Psoas muscle (tissue), 8 donors: ENCODE results near the gene TAF7. TPM values are rescaled to one million over a fixed set of nuclear protein-coding genes. Genes with fewer than 3 reads are reported as not detected.

Experiments used
- ATAC-seq, 4 donors: fragments of 200-7000 bp; cut with Tn5 transposase; one replicate each; pipeline ENCODE4 v1.9.1; 2020; ENCODE audit warnings: moderate library complexity in 3 of 4, mild to moderate bottlenecking in 2 of 4
- DNase-seq, 2 donors: peaks; one replicate each; pipeline ENCODE4 v3.0.0-alpha.2; 2020
- H3K27ac ChIP-seq: fragments of 200-600 bp; one replicate; pipeline ENCODE4 v1.8.0; 2022
- H3K27me3 ChIP-seq, 3 donors: fragments of 200-600 bp in 1 of 3; one replicate each; pipeline versions ENCODE4 v1.6.1 to v1.8.0; 2013 to 2022; ENCODE audit warnings: low read length in 2 of 3, mild to moderate bottlenecking in 2 of 3, moderate library complexity in 1 of 3; ENCODE audit not compliant: insufficient read depth in 3 of 3
- H3K36me3 ChIP-seq, 2 donors: fragments of 200-600 bp in 1 of 2; one replicate each; pipeline versions ENCODE4 v1.6.1 to v1.8.0; 2013 to 2022; ENCODE audit warnings: low read depth in 1 of 2, mild to moderate bottlenecking in 1 of 2, moderate library complexity in 1 of 2; ENCODE audit not compliant: insufficient read depth in 1 of 2
- H3K4me1 ChIP-seq: fragments of 200-600 bp; one replicate; pipeline ENCODE4 v1.8.0; 2022
- H3K4me3 ChIP-seq: fragments of 200-600 bp; one replicate; pipeline ENCODE4 v1.8.0; 2022; ENCODE audit warnings: mild to moderate bottlenecking
- H3K9me3 ChIP-seq: fragments of 200-600 bp; one replicate; pipeline ENCODE4 v1.8.0; 2022
- WGBS, 3 donors: extraction: QIAGEN DNeasy Blood & Tissue Kit; methylation state at CpG; one replicate each; pipeline versions ENCODE4 v1.1.6 to v1.1.7; 2013; 5-methylcytosine and 5-hydroxymethylcytosine counted together
- intact Hi-C, 2 donors: fragments of 100-400 bp; cut with DNase I; formaldehyde crosslinking; loops; one replicate each; pipeline versions ENCODE4 v1.11.0 to v1.14.2; 2022
- polyA plus RNA-seq, 3 donors: library from polyadenylated mRNA; stranded (reverse); fragments of 200-250 nt; gene quantifications; one replicate each; pipeline ENCODE4 v1.2.3, GENCODE V29; 2013
- total RNA-seq, 4 donors: library from RNA; stranded (reverse); fragmentation: NEBNext Ultra II Directional in 2 of 4; extraction: Animal tissue kit (Norgen Biotek cat#: 25700) in 2 of 4; gene quantifications; one replicate each; pipeline versions ENCODE4 v1.2.1 to v1.2.4, GENCODE V29; 2021 to 2023
- TF ChIP-seq, protein P1 (sequence below): fragments of 200-600 bp; IDR thresholded peaks from one replicate; pipeline ENCODE4 v1.8.0; 2022; ENCODE audit warnings: antibody characterized with exemption
- donor health status: healthy with polysubstance abuse.
- donor health status: DM: no; HTN: no; CAD: no; lungs with moderate emphysema.
- donor health status: Bipolar disorder and iron deficiency.
- donor health status: healthy.
- donor health status: DM: yes; HTN: yes; CAD: no.
- donor health status: DM: no; HTN: no; CAD: no.
- donor health status: DM: no; HTN: no; CAD: no.
- donor health status: DM: yes; HTN: yes; CAD: no.

TAF7 gene
- total and polyA plus RNA-seq, 7 donors, result 92.9 to 249 (median 135) TPM

DNA sequence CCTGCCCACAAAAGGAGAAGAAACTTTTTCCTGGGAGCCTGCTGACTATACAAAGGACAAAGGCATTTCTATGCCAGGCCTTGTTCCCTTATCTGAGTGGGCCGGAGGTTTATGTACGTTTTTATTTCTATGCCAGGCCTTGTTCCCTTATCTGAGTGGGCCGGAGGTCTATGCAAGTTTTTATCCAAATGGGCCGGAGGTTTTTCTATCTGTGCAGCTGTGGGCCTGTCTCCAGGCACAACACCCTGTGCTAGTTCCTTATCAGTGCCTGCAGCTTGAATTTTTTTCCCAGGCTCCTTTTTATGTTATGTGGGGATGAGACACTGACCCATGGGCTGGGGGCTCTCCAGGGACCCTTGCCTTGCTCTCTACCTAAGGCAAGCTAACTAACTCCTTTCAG, 22.2 kb downstream of the TAF7 start:
- H3K27ac ChIP-seq, result no peak overlapping the region

DNA sequence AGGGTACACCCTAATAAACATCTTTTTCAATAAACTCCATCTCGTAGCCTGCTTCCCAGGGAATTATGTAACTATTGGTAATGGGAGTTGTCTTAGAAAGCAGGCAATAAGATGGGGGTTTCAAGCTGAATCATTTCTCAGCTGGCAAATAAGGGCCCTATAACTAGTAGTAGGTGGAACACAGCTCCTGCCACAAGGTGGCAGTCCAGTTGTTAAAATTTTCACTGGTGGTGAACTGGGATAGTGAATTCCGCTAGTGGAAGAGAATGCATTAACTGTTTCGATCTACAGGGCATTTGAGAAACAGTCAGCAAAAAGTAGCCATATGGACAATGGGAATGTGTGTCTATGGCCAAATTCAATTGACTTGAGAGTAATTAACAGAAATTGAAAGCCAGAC, 47.7 kb downstream of the TAF7 start:
- no peaks in the 10 kb centered on the region for H3K4me1 ChIP-seq
- DNase-seq, result no peak
- H3K9me3 ChIP-seq, result peaks cover 66% of the 10 kb centered on the region
- TF ChIP-seq, protein P1, sequence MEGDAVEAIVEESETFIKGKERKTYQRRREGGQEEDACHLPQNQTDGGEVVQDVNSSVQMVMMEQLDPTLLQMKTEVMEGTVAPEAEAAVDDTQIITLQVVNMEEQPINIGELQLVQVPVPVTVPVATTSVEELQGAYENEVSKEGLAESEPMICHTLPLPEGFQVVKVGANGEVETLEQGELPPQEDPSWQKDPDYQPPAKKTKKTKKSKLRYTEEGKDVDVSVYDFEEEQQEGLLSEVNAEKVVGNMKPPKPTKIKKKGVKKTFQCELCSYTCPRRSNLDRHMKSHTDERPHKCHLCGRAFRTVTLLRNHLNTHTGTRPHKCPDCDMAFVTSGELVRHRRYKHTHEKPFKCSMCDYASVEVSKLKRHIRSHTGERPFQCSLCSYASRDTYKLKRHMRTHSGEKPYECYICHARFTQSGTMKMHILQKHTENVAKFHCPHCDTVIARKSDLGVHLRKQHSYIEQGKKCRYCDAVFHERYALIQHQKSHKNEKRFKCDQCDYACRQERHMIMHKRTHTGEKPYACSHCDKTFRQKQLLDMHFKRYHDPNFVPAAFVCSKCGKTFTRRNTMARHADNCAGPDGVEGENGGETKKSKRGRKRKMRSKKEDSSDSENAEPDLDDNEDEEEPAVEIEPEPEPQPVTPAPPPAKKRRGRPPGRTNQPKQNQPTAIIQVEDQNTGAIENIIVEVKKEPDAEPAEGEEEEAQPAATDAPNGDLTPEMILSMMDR, result no peak
- no peaks in the 10 kb centered on the region for H3K36me3 ChIP-seq
- no peaks in the 10 kb centered on the region for H3K27me3 ChIP-seq
- ATAC-seq, result no peak
- 49 to 54% (median 53%) methylated on average over 3 of the region's 3 CpGs for WGBS, 3 donors
- no peak overlapping the region for H3K4me3 ChIP-seq
- H3K27ac ChIP-seq, result no peak overlapping the region
- intact Hi-C loops, result no loop called here

More for the DNA sequence above, 22.2 kb downstream of the TAF7 start:
- DNase-seq (no peak), ATAC-seq (no peak)
- H3K4me1 ChIP-seq, result no peaks in the 10 kb centered on the region
- H3K4me3 ChIP-seq, result no peak overlapping the region
- WGBS, 3 donors, result 77 to 96% (median 91%) methylated on average over 4 of the region's 4 CpGs
- peaks cover 30% of the 10 kb centered on the region for H3K9me3 ChIP-seq
- H3K27me3 ChIP-seq, result no peaks in the 10 kb centered on the region
- H3K36me3 ChIP-seq, result no peaks in the 10 kb centered on the region
- TF ChIP-seq, protein P1, result no peak
- intact Hi-C loops, result no loop called here

DNA sequence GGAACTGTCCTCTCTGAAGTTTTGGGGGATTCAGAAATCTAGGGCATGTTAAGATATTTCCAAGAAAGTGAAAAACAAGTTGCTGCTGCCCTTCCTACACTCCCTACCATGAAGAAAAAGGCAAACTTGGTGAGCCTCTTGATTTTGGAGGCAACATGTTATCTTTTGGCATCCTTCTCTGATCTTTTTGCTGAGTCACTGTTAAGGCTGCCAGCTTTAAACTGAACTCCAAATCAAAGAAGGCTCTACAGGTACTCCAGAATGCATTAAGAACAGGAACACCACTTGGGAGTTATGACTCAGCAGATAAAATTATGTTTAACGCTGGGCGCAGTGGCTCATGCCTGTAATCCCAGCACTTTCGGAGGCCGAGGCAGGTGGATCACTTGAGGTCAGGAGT, 51.4 kb downstream of the TAF7 start:
- no peak overlapping the region for H3K27ac ChIP-seq
- no peaks in the 10 kb centered on the region for H3K4me1 ChIP-seq
- TF ChIP-seq, protein P1, result no peak
- H3K4me3 ChIP-seq, result no peak overlapping the region
- H3K9me3 ChIP-seq, result peaks cover 85% of the 10 kb centered on the region
- no peaks in the 10 kb centered on the region for H3K36me3 ChIP-seq
- intact Hi-C loops, result no loop called here
- ATAC-seq, result no peak
- H3K27me3 ChIP-seq, result no peaks in the 10 kb centered on the region
- WGBS, 3 donors, result 93 to 98% (median 96%) methylated on average over 4 of the region's 4 CpGs
- DNase-seq, result no peak

Other genes starting within 250 kb of the TAF7 start
Only the 30 nearest of the 38 such genes appear.
- under 1 TPM; 0.19 to 0.59 (median 0.34) TPM for gene PCDHB7, start 148.1 kb downstream of the TAF7 start, total RNA-seq
- gene PCDHB7, start 148.1 kb downstream of the TAF7 start, polyA plus RNA-seq, result under 1 TPM; 0.08 to 0.18 (median 0.16) TPM
- under 1 TPM; 0.21 to 0.87 (median 0.57) TPM for gene PCDHB8, start 143.0 kb downstream of the TAF7 start, total RNA-seq
- gene PCDHB8, start 143.0 kb downstream of the TAF7 start, polyA plus RNA-seq, result under 1 TPM; 0.04 to 0.26 (median 0.16) TPM
- under 1 TPM; 0.56 to 0.94 (median 0.67) TPM for gene PCDHB16, start 138.4 kb downstream of the TAF7 start, total RNA-seq
- gene PCDHB16, start 138.4 kb downstream of the TAF7 start, polyA plus RNA-seq, result under 1 TPM; 0.22 to 0.34 (median 0.23) TPM
- under 1 TPM in 3 of 4 donors, not detected in 1; 0.15 to 0.58 (median 0.20) TPM for gene PCDHB9, start 133.6 kb downstream of the TAF7 start, total RNA-seq
- gene PCDHB9, start 133.6 kb downstream of the TAF7 start, polyA plus RNA-seq, result under 1 TPM; 0.09 to 0.15 (median 0.13) TPM
- gene PCDHB10, start 128.4 kb downstream of the TAF7 start, total RNA-seq, result under 1 TPM; 0.26 to 0.29 (median 0.26) TPM
- gene PCDHB10, start 128.4 kb downstream of the TAF7 start, polyA plus RNA-seq, result under 1 TPM; 0.13 to 0.17 (median 0.14) TPM
- 1 to 10 TPM in 2 of 4 donors, under 1 TPM in 2; 0.86 to 1.8 (median 1.1) TPM for gene PCDHB11, start 121.2 kb downstream of the TAF7 start, total RNA-seq
- gene PCDHB11, start 121.2 kb downstream of the TAF7 start, polyA plus RNA-seq, result under 1 TPM; 0.08 to 0.13 (median 0.13) TPM
- under 1 TPM; 0.44 to 0.96 (median 0.83) TPM for gene PCDHB12, start 112.1 kb downstream of the TAF7 start, total RNA-seq
- under 1 TPM; 0.10 to 0.21 (median 0.21) TPM for gene PCDHB12, start 112.1 kb downstream of the TAF7 start, polyA plus RNA-seq
- under 1 TPM; 0.44 to 0.81 (median 0.62) TPM for gene PCDHB13, start 106.9 kb downstream of the TAF7 start, total RNA-seq
- gene PCDHB13, start 106.9 kb downstream of the TAF7 start, polyA plus RNA-seq, result under 1 TPM; 0.06 to 0.26 (median 0.18) TPM
- gene PCDHB14, start 97.4 kb downstream of the TAF7 start, total RNA-seq, result under 1 TPM; 0.48 to 0.75 (median 0.50) TPM
- gene PCDHB14, start 97.4 kb downstream of the TAF7 start, polyA plus RNA-seq, result under 1 TPM; 0.20 to 0.51 (median 0.32) TPM
- 1 to 10 TPM in 2 of 4 donors, under 1 TPM in 2; 0.50 to 2.5 (median 0.91) TPM for gene PCDHB15, start 75.4 kb downstream of the TAF7 start, total RNA-seq
- gene PCDHB15, start 75.4 kb downstream of the TAF7 start, polyA plus RNA-seq, result under 1 TPM; 0.44 to 0.58 (median 0.45) TPM
- under 1 TPM in 2 of 4 donors, not detected in 2; 0.19 to 0.32 TPM for gene SLC25A2, start 16.7 kb downstream of the TAF7 start, total RNA-seq
- gene SLC25A2, start 16.7 kb downstream of the TAF7 start, polyA plus RNA-seq, result under 1 TPM in 1 of 3 donors, not detected in 2; 0.04 TPM
- 1 to 10 TPM in 1 of 4 donors, under 1 TPM in 3; 0.51 to 1.4 (median 0.65) TPM for gene PCDHGA1, start 9.7 kb upstream of the TAF7 start, total RNA-seq
- gene PCDHGA1, start 9.7 kb upstream of the TAF7 start, polyA plus RNA-seq, result 1 to 10 TPM in 1 of 3 donors, under 1 TPM in 2; 0.27 to 2.1 (median 0.56) TPM
- gene PCDHGA2, start 18.0 kb upstream of the TAF7 start, total RNA-seq, result 1 to 10 TPM; 1.2 to 1.8 (median 1.6) TPM
- 1 to 10 TPM in 1 of 3 donors, under 1 TPM in 2; 0.22 to 1.1 (median 0.25) TPM for gene PCDHGA2, start 18.0 kb upstream of the TAF7 start, polyA plus RNA-seq
- gene PCDHGA3, start 23.0 kb upstream of the TAF7 start, total RNA-seq, result 1 to 10 TPM in 3 of 4 donors, under 1 TPM in 1; 0.97 to 2.4 (median 1.7) TPM
- gene PCDHGA3, start 23.0 kb upstream of the TAF7 start, polyA plus RNA-seq, result under 1 TPM; 0.33 to 0.67 (median 0.34) TPM
- 1 to 10 TPM in 2 of 4 donors, under 1 TPM in 2; 0.71 to 1.8 (median 1.2) TPM for gene PCDHGB1, start 29.3 kb upstream of the TAF7 start, total RNA-seq
- under 1 TPM; 0.08 to 0.22 (median 0.12) TPM for gene PCDHGB1, start 29.3 kb upstream of the TAF7 start, polyA plus RNA-seq
- 1 to 10 TPM in 3 of 4 donors, under 1 TPM in 1; 0.84 to 2.4 (median 2.2) TPM for gene PCDHGA4, start 34.2 kb upstream of the TAF7 start, total RNA-seq
- under 1 TPM; 0.14 to 0.47 (median 0.40) TPM for gene PCDHGA4, start 34.2 kb upstream of the TAF7 start, polyA plus RNA-seq
- 1 to 10 TPM; 1.2 to 2.4 (median 1.9) TPM for gene PCDHGB2, start 39.2 kb upstream of the TAF7 start, total RNA-seq
- gene PCDHGB2, start 39.2 kb upstream of the TAF7 start, polyA plus RNA-seq, result under 1 TPM; 0.10 to 0.67 (median 0.65) TPM
- 1 to 10 TPM in 2 of 4 donors, under 1 TPM in 2; 0.84 to 2.0 (median 1.2) TPM for gene PCDHGA5, start 43.4 kb upstream of the TAF7 start, total RNA-seq
- gene PCDHGA5, start 43.4 kb upstream of the TAF7 start, polyA plus RNA-seq, result under 1 TPM; 0.07 to 0.38 (median 0.35) TPM
- gene PCDHGB3, start 49.5 kb upstream of the TAF7 start, total RNA-seq, result 1 to 10 TPM in 3 of 4 donors, under 1 TPM in 1; 0.92 to 2.0 (median 1.2) TPM
- gene PCDHGB3, start 49.5 kb upstream of the TAF7 start, polyA plus RNA-seq, result under 1 TPM; 0.17 to 0.44 (median 0.35) TPM
- 1 to 10 TPM; 1.3 to 2.5 (median 1.8) TPM for gene PCDHGA6, start 53.1 kb upstream of the TAF7 start, total RNA-seq
- under 1 TPM; 0.03 to 0.72 (median 0.57) TPM for gene PCDHGA6, start 53.1 kb upstream of the TAF7 start, polyA plus RNA-seq
- gene PCDHGA7, start 62.0 kb upstream of the TAF7 start, total RNA-seq, result 1 to 10 TPM in 2 of 4 donors, under 1 TPM in 2; 0.97 to 2.2 (median 1.1) TPM
- gene PCDHGA7, start 62.0 kb upstream of the TAF7 start, polyA plus RNA-seq, result under 1 TPM; 0.07 to 0.35 (median 0.35) TPM
- 1 to 10 TPM in 3 of 4 donors, under 1 TPM in 1; 0.99 to 3.0 (median 2.0) TPM for gene PCDHGB4, start 66.9 kb upstream of the TAF7 start, total RNA-seq
- under 1 TPM; 0.24 to 0.52 (median 0.49) TPM for gene PCDHGB4, start 66.9 kb upstream of the TAF7 start, polyA plus RNA-seq
- gene PCDHGA8, start 71.8 kb upstream of the TAF7 start, total RNA-seq, result 1 to 10 TPM in 3 of 4 donors, under 1 TPM in 1; 0.82 to 1.6 (median 1.3) TPM
- gene PCDHGA8, start 71.8 kb upstream of the TAF7 start, polyA plus RNA-seq, result under 1 TPM; 0.04 to 0.30 (median 0.26) TPM
- gene PCDHGB5, start 77.2 kb upstream of the TAF7 start, total RNA-seq, result 1 to 10 TPM; 2.7 to 5.1 (median 4.0) TPM
- 1 to 10 TPM in 1 of 3 donors, under 1 TPM in 2; 0.61 to 1.4 (median 0.95) TPM for gene PCDHGB5, start 77.2 kb upstream of the TAF7 start, polyA plus RNA-seq
- gene PCDHGA9, start 82.0 kb upstream of the TAF7 start, total RNA-seq, result 1 to 10 TPM; 1.5 to 3.5 (median 1.9) TPM
- under 1 TPM; 0.11 to 0.42 (median 0.36) TPM for gene PCDHGA9, start 82.0 kb upstream of the TAF7 start, polyA plus RNA-seq
- gene PCDHGB6, start 87.2 kb upstream of the TAF7 start, total RNA-seq, result 1 to 10 TPM; 2.0 to 4.1 (median 2.9) TPM
- gene PCDHGB6, start 87.2 kb upstream of the TAF7 start, polyA plus RNA-seq, result under 1 TPM; 0.46 to 0.83 (median 0.82) TPM
- gene PCDHGA10, start 92.2 kb upstream of the TAF7 start, total RNA-seq, result 1 to 10 TPM in 3 of 4 donors, under 1 TPM in 1; 0.86 to 3.9 (median 2.8) TPM
- gene PCDHGA10, start 92.2 kb upstream of the TAF7 start, polyA plus RNA-seq, result under 1 TPM; 0.27 to 0.56 (median 0.39) TPM
- gene PCDHGB7, start 96.9 kb upstream of the TAF7 start, total RNA-seq, result 1 to 10 TPM; 3.8 to 7.2 (median 5.7) TPM
- gene PCDHGB7, start 96.9 kb upstream of the TAF7 start, polyA plus RNA-seq, result 1 to 10 TPM in 1 of 3 donors, under 1 TPM in 2; 0.70 to 1.1 (median 0.90) TPM
- gene PCDHGA11, start 100.3 kb upstream of the TAF7 start, total RNA-seq, result 1 to 10 TPM in 3 of 4 donors, under 1 TPM in 1; 0.94 to 4.4 (median 2.9) TPM
- under 1 TPM; 0.21 to 0.72 (median 0.45) TPM for gene PCDHGA11, start 100.3 kb upstream of the TAF7 start, polyA plus RNA-seq
- 1 to 10 TPM; 2.6 to 6.9 (median 3.6) TPM for gene PCDHGA12, start 109.7 kb upstream of the TAF7 start, total RNA-seq
- gene PCDHGA12, start 109.7 kb upstream of the TAF7 start, polyA plus RNA-seq, result under 1 TPM; 0.38 to 0.56 (median 0.39) TPM